Fibroblast of skin of left quadriceps (primary cell): ENCODE results near the gene ISM1.

Experiments
- DNase-seq, 2 experiments: peaks; one replicate each; pipeline ENCODE4 v3.0.0-alpha.2; 2013; ENCODE audit warnings: low read depth in 2 of 2

Gene ISM1

GRCh38 chr20:13220904-13221297 lies at the start of gene ISM1:
ISM1 (plus strand) TSS chr20:13221274; CDS start chr20:13221777, 503 bp downstream.
- no peak for DNase-seq

GRCh38 chr20:13173201-13173600 lies 47.9 kb upstream of the ISM1 start:
- no peak for DNase-seq

- DNase-seq = no peak
Observed at GRCh38 chr20:13174402-13174801, 46.7 kb upstream of the ISM1 start.

GRCh38 chr20:13180986-13181889 lies 39.8 kb upstream of the ISM1 start:
- DNase-seq = no peak

DNA sequence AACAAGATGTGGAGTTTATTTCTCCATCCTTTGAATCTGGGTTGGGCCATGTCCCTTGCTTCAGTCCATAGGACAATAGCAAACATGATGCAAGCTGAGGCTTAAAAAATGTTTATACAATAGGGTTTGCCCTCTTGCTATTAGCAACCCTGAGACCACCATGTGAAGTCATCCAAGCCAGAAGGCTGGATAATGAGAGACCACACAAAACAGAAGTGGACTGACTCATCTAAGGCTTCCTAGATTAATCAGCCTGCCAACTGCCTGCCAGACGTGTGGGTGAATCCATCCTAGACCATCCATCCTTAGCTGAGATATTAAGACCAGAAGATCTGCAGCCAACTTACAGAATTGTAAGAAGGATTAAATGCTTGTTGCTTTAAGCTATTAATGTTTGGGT lies 38.1 kb upstream of the ISM1 start:
- no peak for DNase-seq

DNA sequence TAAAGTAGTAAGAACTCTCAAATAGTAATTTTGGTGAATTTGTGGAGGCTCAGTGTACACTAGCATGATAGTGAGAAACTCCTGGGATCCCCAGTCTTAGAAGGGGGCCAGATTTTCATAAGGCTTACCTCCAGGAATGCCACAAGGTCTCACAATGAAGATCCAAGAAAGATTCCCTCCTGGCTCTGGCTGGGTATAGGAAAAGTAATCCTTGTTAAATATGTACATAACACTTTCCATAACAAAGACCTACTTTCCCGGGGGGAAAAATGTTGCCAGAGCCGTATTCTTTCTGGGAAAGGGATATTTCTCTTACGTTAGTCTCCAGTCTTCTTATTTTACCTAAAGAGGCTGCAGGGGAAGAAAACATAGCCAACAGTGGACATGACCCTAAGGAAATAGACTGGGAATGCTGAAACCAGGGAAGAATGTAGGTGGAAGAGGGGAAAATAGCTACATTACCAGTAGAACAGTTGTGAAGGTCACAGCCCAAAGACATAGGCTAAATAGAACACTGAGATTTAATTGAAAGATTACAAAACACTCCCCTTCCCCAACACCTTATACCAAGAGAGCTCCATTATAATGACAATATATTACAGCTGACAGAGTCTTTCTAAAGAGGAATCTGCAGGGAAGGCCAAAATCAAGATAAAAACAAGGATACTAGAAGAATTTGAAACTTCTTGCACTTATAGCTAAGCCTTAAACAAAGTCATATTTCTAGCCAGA lies 34.9 kb upstream of the ISM1 start:
- DNase-seq = no peak

GRCh38 chr20:13187899-13188298 lies 33.2 kb upstream of the ISM1 start:
- DNase-seq = no peak

DNA sequence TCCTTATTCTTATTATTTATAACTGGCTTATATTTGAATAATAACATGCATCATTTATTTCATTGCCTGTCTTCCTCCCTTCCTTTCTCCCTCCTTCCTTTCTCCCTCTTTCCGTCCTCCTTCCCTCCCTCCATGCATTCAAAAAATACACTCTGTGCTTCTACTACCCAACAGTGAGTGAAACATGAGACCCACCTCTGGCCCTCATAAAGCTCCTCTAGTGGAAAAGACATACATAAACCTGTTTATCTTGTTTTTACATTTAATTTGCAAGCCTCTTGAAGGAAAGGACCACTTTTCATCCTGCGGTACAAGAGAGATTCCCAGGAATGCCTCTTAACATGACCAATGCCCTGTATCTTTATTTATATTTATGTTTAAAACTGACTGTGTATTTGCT lies 21.8 kb upstream of the ISM1 start:
- DNase-seq = no peak

DNA sequence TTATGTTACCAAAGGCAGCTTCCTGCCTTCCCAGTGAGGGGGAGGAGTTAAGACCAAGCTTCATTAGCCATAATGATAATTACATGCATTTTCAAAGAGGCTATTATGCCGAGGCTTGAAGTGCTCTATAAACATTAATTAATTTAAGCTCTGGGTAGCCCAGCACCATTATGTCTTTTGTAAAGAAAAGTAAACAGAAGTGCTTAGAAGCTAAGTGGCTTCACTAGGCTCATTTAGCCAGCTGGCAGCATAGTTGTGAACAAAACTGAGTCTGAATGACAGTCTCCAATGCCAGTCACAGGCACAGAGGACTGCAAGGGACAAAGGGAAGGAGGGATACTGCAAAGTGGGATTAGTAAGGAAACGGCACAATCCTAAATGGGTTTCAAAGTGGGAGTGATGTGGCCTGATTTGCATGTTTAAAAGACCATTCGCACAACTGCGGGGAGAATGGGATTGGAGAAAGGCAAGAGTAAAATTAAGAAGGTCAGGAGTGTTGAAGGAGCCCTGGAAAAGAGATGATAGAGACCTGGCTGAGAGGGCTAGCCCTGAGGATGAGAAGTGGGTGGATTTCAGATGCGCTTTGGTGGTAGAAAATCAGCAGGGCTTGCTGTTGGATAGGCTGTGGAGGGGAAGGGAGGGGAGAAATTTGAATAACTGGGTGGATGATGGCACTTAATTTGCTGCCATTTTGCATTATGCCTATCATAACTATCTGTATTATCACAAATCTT lies 20.1 kb upstream of the ISM1 start:
- DNase-seq = no peak

DNA sequence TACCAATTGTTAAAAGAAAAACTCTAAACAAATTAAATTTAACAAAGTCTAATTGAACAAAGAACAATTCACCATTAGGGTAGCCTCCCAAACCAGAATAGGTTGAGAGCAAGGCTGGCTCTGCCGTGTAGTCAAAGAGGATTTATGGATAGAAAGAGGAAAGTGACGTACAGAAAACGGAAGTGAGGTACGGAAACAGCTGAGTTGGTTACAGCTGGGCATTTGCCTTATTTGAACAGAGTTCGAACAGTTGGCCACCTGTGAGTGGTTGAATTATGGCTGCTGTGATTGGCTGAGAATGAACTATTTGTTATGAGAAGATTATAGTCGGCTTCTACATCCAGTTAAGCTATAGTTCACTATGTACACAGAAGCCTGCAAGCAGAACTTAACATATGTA lies 18.5 kb upstream of the ISM1 start:
- no peak for DNase-seq

DNA sequence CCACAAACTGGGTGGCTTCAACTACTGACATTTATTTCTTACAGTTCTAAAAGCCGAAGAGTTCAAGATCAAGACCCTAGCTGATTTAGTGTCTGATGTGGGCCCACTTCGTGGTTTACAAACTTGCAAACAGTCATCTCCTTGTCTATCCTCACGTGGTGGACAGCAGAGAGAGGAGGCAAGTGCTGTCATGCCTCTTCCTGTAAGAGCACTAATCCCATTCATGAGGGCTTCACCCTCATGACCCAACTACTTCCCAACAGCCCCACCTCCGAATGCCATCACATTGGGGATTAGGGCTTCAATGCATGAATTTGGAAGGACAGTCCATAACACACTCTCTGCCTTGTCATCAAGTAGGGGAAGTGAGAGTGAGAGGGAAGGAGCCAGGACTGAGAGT lies 15.6 kb upstream of the ISM1 start:
- DNase-seq = no peak

DNA sequence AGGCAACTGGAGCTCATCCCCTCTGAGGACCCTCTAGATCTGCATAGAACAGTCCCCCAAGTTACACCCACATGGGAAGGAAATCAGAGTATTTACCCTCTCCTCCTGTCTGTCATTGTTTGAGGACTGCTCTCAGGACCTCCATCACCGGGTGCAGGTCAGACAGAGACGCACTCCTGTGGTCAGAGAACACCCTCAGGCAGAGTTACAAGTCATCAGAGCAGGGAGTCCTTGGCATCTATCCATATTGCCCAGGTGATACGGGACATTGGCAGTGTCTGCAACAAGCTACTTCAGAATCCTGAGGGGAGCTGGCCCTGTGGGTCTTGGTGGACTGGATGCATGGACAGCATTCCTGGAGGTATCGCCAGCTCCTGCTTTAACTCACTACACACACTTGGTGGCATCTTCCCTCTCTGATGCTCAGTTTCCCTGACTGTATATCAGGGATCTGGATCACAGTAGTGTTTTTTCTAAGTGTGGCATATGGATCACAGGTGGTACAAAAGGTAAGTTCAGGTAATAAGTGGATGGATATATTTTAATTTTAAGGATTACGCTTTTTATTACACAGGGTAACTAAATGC lies 15.1 kb upstream of the ISM1 start:
- no peak for DNase-seq

DNA sequence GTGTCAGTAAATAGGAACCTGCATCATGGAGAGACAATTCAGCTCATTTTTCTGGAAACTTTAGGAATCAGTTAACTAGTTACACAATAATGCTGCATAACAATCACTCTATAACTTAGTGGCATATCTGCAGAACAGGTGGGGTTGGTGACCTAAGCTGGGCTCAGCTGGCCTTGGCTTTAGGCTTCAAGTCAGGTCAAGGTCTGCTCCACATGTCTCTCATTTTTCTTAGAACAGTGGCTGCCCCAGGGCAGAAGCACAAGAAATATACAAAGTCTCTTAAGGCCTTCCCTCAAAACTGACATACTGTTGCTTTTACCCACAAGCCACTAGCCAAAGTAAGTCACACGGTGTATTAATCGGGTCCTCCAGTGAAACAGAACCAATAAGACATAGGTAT lies 14.1 kb upstream of the ISM1 start:
- no peak for DNase-seq

GRCh38 chr20:13211956-13212618 lies 9.0 kb upstream of the ISM1 start:
- no peak for DNase-seq

GRCh38 chr20:13212750-13213149 lies 8.3 kb upstream of the ISM1 start:
- DNase-seq = peak; percentile 74 to 80

DNA sequence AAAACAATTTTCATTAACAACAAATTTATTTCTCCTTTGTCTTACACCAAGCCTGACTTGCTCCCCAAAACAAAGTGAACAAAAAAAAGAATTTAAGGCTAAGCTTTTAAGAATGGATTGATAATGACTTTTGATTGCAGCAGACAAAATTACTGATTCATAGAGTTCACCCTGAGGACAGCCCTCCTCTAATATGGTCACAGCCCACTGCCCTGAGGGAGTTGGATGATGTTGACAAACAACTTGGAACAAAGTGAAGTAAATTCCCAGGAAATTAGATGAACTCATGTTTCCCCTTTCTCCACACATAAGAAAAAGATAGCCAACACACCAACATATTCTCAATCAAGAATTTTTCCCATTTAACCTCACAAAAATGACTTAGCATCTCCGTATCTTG lies 7.7 kb upstream of the ISM1 start:
- DNase-seq = no peak

DNA sequence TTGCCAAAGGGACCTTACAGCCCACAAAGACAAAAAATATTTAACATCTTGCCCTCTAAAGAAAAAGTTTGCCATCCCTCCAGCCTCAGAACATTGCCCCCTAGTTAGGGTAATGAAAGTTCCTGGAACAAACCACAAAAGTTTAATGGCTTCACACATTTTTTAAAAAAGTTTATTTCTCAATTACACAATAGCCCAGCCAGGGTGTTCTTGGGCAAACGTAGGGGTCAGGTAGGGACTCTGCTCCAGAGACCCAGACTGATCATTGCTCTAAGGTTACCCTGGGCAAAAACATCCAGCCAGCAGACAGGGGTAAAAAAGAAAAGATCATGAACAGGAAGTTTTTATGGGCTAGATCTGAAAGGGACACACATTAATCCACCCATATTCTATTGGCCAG lies 4.5 kb upstream of the ISM1 start:
- no peak for DNase-seq

DNA sequence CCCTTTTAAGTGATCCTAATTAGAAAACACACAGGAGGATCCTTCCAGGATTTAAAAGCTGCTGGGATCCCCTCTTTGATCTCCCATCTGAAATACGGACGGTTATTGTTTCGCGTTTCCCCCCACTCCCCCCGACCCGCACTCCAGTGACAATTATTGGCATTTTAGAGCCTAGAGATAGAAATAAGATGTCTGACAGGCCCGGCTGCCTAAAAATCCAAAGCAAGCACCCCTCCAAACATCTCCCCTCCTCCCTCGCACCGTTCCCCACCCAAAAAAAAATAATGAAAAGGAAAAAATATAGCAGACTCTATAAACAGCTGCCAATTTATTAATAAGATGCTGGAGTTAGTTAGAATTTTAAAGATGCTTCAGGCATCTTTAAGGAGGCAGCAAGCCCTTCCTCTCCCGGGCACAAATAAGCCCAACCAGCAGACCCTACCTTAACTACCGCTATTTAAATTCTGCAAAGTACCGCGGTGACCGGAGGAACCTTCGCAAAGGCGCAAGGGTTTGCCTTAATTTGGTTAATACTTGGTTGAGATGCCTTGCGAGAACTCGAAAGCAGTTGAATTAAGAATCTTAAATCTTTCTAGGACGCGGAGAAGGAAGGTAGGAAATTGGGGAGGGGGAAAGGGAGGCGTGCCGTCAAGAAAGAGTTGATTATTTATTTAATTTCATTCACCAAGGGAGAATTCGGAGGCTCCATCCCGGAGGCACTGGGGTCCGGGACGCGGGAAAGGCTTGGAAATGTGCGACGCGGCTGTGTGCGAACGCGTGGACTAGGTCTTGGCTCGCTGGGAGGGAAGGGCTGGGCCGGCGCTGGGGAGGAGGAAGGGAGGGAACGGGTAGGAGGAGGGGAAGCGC lies 1.5 kb upstream of the ISM1 start:
- no peak for DNase-seq

GRCh38 chr20:13220194-13220903 lies 725 bp upstream of the ISM1 start:
- DNase-seq = no peak

GRCh38 chr20:13221313-13221672 lies 219 bp downstream of the ISM1 start:
- DNase-seq = no peak
